CD4-positive, alpha-beta T cell (primary cell): ENCODE data around the gene MPC2. TPM values are rescaled to one million over a fixed set of nuclear protein-coding genes. Genes with fewer than 3 reads are reported as not detected.

Experiments used
- ATAC-seq: fragments of 200-7000 bp; cut with Tn5 transposase; one replicate; pipeline ENCODE4 v1.10.0; 2022; ENCODE audit warnings: mild to moderate bottlenecking; ENCODE audit not compliant: poor library complexity
- CTCF ChIA-PET: fragments of 350-600 bp; sonication (Branson Sonifier 250); formaldehyde crosslinking; loops from one replicate; lab custom pipeline; 2021; ENCODE audit warnings: antibody characterized with exemption, inconsistent platforms; lab: Charles Lee
- POLR2A ChIA-PET: fragments of 350-600 bp; sonication (Branson Sonifier 250); formaldehyde crosslinking; loops from one replicate; lab custom pipeline; 2021; ENCODE audit warnings: antibody characterized with exemption, inconsistent platforms; lab: Charles Lee
- DNase-seq, 14 experiments: peaks; one replicate each; pipeline ENCODE4 v3.0.0-alpha.2; 2013 to 2020; ENCODE audit warnings: mixed read lengths in 2 of 14
- H3K27ac ChIP-seq, 2 donors: one replicate each; pipeline versions ENCODE4 v1.5.1 to v1.7.0; 2013; ENCODE audit warnings: low read length in 2 of 2, low read depth in 1 of 2, mild to moderate bottlenecking in 1 of 2
- H3K27me3 ChIP-seq, 2 experiments: 1 replicate in 1 of 2; 2 replicates in 1 of 2; pipeline versions ENCODE4 v1.6.1 to v1.7.0; 2013; ENCODE audit warnings: low read length in 2 of 2, control low read depth in 1 of 2, mild to moderate bottlenecking in 1 of 2, moderate library complexity in 1 of 2; ENCODE audit not compliant: insufficient read depth in 2 of 2, control insufficient read depth in 1 of 2
- H3K36me3 ChIP-seq: one replicate; pipeline ENCODE4 v1.6.1; 2013; ENCODE audit warnings: low read length, control low read depth; ENCODE audit not compliant: insufficient read depth
- H3K4me1 ChIP-seq: one replicate; pipeline ENCODE4 v1.6.1; 2013; ENCODE audit warnings: low read length, control low read depth; ENCODE audit not compliant: insufficient read depth
- H3K4me3 ChIP-seq: one replicate; pipeline ENCODE4 v1.5.1; 2013; ENCODE audit warnings: mild to moderate bottlenecking, low read length, moderate library complexity
- H3K9me3 ChIP-seq, 2 experiments: 1 replicate in 1 of 2; 2 replicates in 1 of 2; pipeline versions ENCODE4 v1.6.1 to v1.7.0; 2013; ENCODE audit warnings: low read length in 2 of 2, mild to moderate bottlenecking in 2 of 2, control low read depth in 1 of 2, moderate library complexity in 1 of 2; ENCODE audit not compliant: control insufficient read depth in 1 of 2, insufficient read depth in 1 of 2
- H3K27ac Mint-ChIP-seq: one replicate; pipeline ENCODE4 v1.8.0; 2020; ENCODE audit warnings: mixed read lengths
- H3K27me3 Mint-ChIP-seq: one replicate; pipeline ENCODE4 v1.8.0; 2021; ENCODE audit warnings: mixed read lengths
- H3K36me3 Mint-ChIP-seq: one replicate; pipeline ENCODE4 v1.8.0; 2021; ENCODE audit warnings: low read depth, mixed read lengths
- H3K4me1 Mint-ChIP-seq: one replicate; pipeline ENCODE4 v1.8.0; 2021; ENCODE audit warnings: low read depth, mixed read lengths
- H3K4me3 Mint-ChIP-seq: one replicate; pipeline ENCODE4 v1.8.0; 2020; ENCODE audit warnings: mild to moderate bottlenecking, mixed read lengths
- H3K9me3 Mint-ChIP-seq: one replicate; pipeline ENCODE4 v1.8.0; 2020; ENCODE audit warnings: mixed read lengths
- intact Hi-C, 2 experiments: fragments of 100-400 bp; cut with DNase I in 1 of 2; cut with micrococcal nuclease in 1 of 2; formaldehyde crosslinking; loops; one replicate each; pipeline versions ENCODE4 v1.15.1 to v1.9.0; 2023 to 2025; cut with DNase I, micrococcal nuclease
- total RNA-seq, 174 experiments: library from RNA in 2 of 174; stranded (reverse) in 2 of 174; gene quantifications; one replicate each; pipeline ENCODE4 v1.2.3 and lab custom pipeline; 2021 to 2026
- TF ChIP-seq, protein P1 (sequence below): fragments of 200-600 bp; IDR thresholded peaks from one replicate; pipeline ENCODE4 v1.8.0; 2022; ENCODE audit warnings: antibody characterized with exemption, mild to moderate bottlenecking

Gene MPC2
- total RNA-seq, 2 experiments from 2014 or later, result 54.4 to 54.8 TPM

DNA sequence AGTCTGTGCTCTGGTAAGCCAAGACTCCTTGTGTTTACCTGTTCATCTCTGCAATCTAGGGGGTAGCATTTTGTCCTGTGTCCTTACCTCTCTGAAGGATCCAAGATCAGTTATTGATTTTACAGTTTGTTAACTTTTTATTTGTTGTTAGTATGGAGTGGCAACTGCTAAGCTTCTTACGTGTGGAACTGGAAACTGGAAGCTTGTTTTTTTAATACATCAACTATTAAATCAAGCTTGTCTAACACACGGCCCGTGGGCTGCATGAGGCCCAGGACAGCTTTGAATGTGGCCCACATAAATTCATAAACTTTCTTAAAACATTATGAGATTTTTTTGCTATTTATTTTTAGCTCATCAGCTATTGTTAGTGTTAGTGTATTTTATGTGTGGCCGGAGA, 29.2 kb upstream of the MPC2 start:
- CTCF ChIA-PET, result no interaction called here

DNA sequence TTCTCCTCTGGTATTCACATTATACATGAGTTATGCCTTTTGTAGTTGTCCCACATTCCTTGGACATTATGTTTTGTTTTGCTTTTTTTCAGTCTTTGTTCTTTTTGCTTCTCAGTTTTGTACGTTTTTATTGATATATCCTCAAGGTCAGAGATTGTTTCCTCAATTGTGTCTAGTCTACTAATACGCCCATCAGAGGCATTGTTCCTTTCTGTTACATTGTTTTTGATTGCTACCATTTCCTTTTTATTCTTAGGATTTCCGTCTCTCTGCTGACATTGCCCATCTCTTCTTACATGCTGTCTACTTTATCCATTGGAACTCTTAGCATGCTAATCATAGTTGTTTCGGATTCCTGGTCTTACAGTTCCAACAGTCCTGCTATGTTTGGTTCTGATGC, 27.8 kb upstream of the MPC2 start:
- Mint-ChIP-seq H3K27ac (no peak overlapping the region), H3K27me3 (no peaks in the 10 kb centered on the region), H3K4me3 (no peak overlapping the region), H3K36me3 (peaks cover 69% of the 10 kb centered on the region), H3K9me3 (no peaks in the 10 kb centered on the region), H3K4me1 (peaks cover 19% of the 10 kb centered on the region)
- DNase-seq (no peak), ATAC-seq (no peak)
- Histone ChIP-seq H3K27ac (no peak overlapping the region), H3K27me3 (no peaks in the 10 kb centered on the region), H3K4me3 (no peak overlapping the region), H3K4me1 (no peaks in the 10 kb centered on the region), H3K9me3 (no peaks in the 10 kb centered on the region), H3K36me3 (peaks cover 2% of the 10 kb centered on the region)
- intact Hi-C loops, result no loop called here
- TF ChIP-seq, protein P1, sequence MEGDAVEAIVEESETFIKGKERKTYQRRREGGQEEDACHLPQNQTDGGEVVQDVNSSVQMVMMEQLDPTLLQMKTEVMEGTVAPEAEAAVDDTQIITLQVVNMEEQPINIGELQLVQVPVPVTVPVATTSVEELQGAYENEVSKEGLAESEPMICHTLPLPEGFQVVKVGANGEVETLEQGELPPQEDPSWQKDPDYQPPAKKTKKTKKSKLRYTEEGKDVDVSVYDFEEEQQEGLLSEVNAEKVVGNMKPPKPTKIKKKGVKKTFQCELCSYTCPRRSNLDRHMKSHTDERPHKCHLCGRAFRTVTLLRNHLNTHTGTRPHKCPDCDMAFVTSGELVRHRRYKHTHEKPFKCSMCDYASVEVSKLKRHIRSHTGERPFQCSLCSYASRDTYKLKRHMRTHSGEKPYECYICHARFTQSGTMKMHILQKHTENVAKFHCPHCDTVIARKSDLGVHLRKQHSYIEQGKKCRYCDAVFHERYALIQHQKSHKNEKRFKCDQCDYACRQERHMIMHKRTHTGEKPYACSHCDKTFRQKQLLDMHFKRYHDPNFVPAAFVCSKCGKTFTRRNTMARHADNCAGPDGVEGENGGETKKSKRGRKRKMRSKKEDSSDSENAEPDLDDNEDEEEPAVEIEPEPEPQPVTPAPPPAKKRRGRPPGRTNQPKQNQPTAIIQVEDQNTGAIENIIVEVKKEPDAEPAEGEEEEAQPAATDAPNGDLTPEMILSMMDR, result no peak
- POLR2A ChIA-PET, result no interaction called here
- CTCF ChIA-PET, result no interaction called here

More for the DNA sequence above, 29.2 kb upstream of the MPC2 start:
- DNase-seq (no peak), ATAC-seq (no peak)
- no peaks in the 10 kb centered on the region for H3K4me1 ChIP-seq
- H3K36me3 Mint-ChIP-seq, result peaks cover 62% of the 10 kb centered on the region
- H3K4me3 Mint-ChIP-seq, result no peak overlapping the region
- no peaks in the 10 kb centered on the region for H3K27me3 Mint-ChIP-seq
- H3K27ac ChIP-seq, result no peak overlapping the region
- H3K9me3 ChIP-seq, result no peaks in the 10 kb centered on the region
- POLR2A ChIA-PET, result no interaction called here
- no peaks in the 10 kb centered on the region for H3K9me3 Mint-ChIP-seq
- H3K36me3 ChIP-seq, result peaks cover 2% of the 10 kb centered on the region
- H3K4me3 ChIP-seq, result no peak overlapping the region
- intact Hi-C loops, result no loop called here
- TF ChIP-seq, protein P1, result no peak
- no peaks in the 10 kb centered on the region for H3K27me3 ChIP-seq
- no peak overlapping the region for H3K27ac Mint-ChIP-seq
- H3K4me1 Mint-ChIP-seq, result peaks cover 15% of the 10 kb centered on the region

DNA sequence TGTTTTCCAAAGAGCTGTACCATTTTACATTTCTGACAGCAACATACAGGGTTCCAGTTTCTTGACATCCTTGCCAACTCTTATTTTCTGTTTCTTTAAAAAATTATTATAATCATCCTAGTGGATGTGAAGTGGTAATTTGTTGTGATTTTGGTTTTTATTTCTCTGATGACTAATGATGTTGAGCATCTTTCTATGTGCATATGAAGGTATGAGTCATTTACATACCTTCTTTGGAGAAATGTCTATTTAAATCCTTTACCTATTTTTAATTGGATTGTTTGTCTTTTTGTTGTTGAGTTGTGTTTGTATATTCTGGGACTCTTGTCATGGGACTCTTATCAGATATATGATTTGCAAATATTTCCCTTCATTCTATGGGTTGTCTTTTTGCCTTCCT, 20.8 kb upstream of the MPC2 start:
- H3K4me3 Mint-ChIP-seq, result no peak overlapping the region
- peaks cover 13% of the 10 kb centered on the region for H3K36me3 ChIP-seq

More for the DNA sequence above, 20.8 kb upstream of the MPC2 start:
- H3K4me3 ChIP-seq, result no peak overlapping the region
- CTCF ChIA-PET, result no interaction called here
- no peak for DNase-seq
- POLR2A ChIA-PET, result no interaction called here
- no peaks in the 10 kb centered on the region for H3K4me1 ChIP-seq
- H3K9me3 ChIP-seq, result no peaks in the 10 kb centered on the region
- no peaks in the 10 kb centered on the region for H3K27me3 ChIP-seq
- Mint-ChIP-seq H3K4me1 (peaks cover 29% of the 10 kb centered on the region), H3K9me3 (no peaks in the 10 kb centered on the region), H3K36me3 (peaks cover 79% of the 10 kb centered on the region), H3K27me3 (no peaks in the 10 kb centered on the region), H3K27ac (no peak overlapping the region)
- H3K27ac ChIP-seq, result no peak overlapping the region
- TF ChIP-seq, protein P1, result no peak
- ATAC-seq, result no peak
- intact Hi-C loops, result no loop called here
